ENCODE results near the gene DDX25.

DNA sequence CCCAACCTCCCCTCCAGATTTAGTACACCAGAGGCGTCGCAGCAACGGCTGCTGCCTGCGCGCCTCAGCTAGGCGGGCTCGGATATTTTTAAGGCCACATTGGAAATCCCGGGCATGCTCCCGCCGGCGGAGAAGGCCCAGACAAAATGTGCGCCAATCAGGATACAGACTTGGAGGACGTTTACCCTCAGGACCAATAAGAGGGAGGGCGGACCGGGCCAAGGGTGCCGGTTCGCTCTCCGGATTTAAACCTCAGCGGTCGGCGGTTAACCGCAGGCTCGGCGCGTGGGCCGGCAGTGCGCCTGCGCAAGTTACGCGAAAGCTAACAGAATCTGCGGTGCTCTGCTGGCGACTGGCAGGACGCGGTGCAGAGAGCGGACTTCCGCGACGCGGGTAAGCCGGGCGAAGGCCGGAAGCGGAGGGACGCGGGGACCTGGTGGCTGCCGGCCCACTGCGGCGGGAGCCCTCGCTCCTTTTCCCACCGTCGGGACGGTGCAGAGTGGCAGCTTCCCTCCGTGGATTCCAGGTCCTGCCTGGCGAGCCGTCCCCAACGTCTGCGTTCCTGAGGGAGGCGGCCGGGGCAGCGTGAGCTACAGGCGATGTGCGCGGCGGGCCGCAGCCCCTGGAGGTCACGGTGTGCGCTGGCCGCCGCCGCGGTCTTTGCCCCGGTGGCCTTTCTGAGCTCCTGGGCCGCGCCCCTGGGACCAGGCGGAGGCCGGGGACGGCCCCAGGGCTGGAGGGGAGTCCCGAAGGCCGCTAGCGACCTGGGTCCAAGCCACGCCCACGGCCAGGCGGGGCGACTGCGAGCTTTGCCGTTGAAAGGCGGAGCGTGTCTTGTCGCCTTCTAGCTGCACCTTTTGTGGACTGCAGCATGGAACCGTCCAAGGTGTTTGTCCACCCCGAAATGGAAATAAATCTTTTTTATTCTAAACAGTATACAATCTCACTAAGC is 16.7 kb upstream of the DDX25 start, which contains the start of gene HYLS1:
- TF ChIP-seq, protein P1, sequence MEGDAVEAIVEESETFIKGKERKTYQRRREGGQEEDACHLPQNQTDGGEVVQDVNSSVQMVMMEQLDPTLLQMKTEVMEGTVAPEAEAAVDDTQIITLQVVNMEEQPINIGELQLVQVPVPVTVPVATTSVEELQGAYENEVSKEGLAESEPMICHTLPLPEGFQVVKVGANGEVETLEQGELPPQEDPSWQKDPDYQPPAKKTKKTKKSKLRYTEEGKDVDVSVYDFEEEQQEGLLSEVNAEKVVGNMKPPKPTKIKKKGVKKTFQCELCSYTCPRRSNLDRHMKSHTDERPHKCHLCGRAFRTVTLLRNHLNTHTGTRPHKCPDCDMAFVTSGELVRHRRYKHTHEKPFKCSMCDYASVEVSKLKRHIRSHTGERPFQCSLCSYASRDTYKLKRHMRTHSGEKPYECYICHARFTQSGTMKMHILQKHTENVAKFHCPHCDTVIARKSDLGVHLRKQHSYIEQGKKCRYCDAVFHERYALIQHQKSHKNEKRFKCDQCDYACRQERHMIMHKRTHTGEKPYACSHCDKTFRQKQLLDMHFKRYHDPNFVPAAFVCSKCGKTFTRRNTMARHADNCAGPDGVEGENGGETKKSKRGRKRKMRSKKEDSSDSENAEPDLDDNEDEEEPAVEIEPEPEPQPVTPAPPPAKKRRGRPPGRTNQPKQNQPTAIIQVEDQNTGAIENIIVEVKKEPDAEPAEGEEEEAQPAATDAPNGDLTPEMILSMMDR (IDR thresholded peaks at IDR 0.05; ENCODE audit: low read length): no peak; the same call in 1 of the 2 replicates
- TF ChIP-seq EZH2 (IDR thresholded peaks at IDR 0.05; ENCODE audit: borderline replicate concordance, low read length): no peak
